HL-60 (cell line): ENCODE data around the gene MAP3K7.

Experiments used
- DNase-seq, 2 experiments: peaks; one replicate each; pipeline ENCODE4 v3.0.0-alpha.2; 2010 to 2020; ENCODE audit warnings: low read depth in 1 of 2, low spot score in 1 of 2
- H3K27ac ChIP-seq: fragments of 250-450 bp; sonication (Bioruptor Pico); replicated peaks from 2 replicates; pipeline ENCODE4 v1.5.1; 2020; ENCODE audit warnings: mild to moderate bottlenecking, moderate library complexity
- H3K27me3 ChIP-seq: fragments of 250-450 bp; sonication (Bioruptor Pico); 2 replicates; pipeline ENCODE4 v1.5.1; 2021; ENCODE audit warnings: mild to moderate bottlenecking, moderate library complexity; ENCODE audit not compliant: insufficient read depth, poor library complexity, severe bottlenecking
- H3K4me3 ChIP-seq: replicated peaks from 2 replicates; pipeline ENCODE4 v1.5.1; 2011; ENCODE audit warnings: mild to moderate bottlenecking, control low read depth, low read length; ENCODE audit not compliant: insufficient read depth
- GABPA ChIP-seq: IDR thresholded peaks from 2 replicates; pipeline ENCODE4 v1.6.1; 2012; ENCODE audit warnings: low read depth
- POLR2AphosphoS5 ChIP-seq: IDR thresholded peaks from 2 replicates; pipeline ENCODE4 v1.6.1; 2012; ENCODE audit warnings: low read depth
- SPI1 ChIP-seq: IDR thresholded peaks from 2 replicates; pipeline ENCODE4 v1.6.1; 2012; ENCODE audit warnings: low read depth, mild to moderate bottlenecking, borderline replicate concordance
- TF ChIP-seq, protein P1 (sequence below): IDR thresholded peaks from 2 replicates; pipeline ENCODE4 v1.6.1; 2012; ENCODE audit warnings: low read depth; ENCODE audit not compliant: insufficient replicate concordance
- TF ChIP-seq, protein P2 (sequence below): IDR thresholded peaks from one replicate; pipeline ENCODE4 v1.5.1; 2011; ENCODE audit warnings: low read length, control low read depth, inconsistent platforms; ENCODE audit not compliant: insufficient read depth

The MAP3K7 gene

DNA sequence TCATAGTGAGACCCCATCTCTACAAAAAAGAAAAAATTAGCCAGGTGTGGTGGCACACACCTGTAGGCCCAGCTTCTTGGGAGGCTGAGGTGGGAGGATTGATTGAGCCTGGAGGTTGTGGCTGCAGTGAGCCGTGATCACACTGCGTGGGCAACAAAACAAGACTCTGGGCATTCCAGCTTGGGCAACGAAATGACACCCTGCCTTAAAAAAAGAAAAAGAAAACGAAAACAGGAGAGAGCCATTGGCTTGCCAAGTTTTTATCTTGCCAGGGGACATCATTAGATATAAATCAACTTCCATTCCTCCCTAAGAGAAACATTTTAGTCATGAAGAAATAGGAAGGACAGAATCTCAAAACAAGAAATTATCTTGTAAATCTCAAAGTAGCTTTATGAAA is 109.5 kb downstream of the MAP3K7 start:
- no peak for DNase-seq
- no peak overlapping the region for H3K27ac ChIP-seq
- TF ChIP-seq POLR2AphosphoS5, result no peak
- TF ChIP-seq, protein P1, sequence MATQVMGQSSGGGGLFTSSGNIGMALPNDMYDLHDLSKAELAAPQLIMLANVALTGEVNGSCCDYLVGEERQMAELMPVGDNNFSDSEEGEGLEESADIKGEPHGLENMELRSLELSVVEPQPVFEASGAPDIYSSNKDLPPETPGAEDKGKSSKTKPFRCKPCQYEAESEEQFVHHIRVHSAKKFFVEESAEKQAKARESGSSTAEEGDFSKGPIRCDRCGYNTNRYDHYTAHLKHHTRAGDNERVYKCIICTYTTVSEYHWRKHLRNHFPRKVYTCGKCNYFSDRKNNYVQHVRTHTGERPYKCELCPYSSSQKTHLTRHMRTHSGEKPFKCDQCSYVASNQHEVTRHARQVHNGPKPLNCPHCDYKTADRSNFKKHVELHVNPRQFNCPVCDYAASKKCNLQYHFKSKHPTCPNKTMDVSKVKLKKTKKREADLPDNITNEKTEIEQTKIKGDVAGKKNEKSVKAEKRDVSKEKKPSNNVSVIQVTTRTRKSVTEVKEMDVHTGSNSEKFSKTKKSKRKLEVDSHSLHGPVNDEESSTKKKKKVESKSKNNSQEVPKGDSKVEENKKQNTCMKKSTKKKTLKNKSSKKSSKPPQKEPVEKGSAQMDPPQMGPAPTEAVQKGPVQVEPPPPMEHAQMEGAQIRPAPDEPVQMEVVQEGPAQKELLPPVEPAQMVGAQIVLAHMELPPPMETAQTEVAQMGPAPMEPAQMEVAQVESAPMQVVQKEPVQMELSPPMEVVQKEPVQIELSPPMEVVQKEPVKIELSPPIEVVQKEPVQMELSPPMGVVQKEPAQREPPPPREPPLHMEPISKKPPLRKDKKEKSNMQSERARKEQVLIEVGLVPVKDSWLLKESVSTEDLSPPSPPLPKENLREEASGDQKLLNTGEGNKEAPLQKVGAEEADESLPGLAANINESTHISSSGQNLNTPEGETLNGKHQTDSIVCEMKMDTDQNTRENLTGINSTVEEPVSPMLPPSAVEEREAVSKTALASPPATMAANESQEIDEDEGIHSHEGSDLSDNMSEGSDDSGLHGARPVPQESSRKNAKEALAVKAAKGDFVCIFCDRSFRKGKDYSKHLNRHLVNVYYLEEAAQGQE, result no peak
- TF ChIP-seq GABPA, result no peak
- TF ChIP-seq, protein P2, sequence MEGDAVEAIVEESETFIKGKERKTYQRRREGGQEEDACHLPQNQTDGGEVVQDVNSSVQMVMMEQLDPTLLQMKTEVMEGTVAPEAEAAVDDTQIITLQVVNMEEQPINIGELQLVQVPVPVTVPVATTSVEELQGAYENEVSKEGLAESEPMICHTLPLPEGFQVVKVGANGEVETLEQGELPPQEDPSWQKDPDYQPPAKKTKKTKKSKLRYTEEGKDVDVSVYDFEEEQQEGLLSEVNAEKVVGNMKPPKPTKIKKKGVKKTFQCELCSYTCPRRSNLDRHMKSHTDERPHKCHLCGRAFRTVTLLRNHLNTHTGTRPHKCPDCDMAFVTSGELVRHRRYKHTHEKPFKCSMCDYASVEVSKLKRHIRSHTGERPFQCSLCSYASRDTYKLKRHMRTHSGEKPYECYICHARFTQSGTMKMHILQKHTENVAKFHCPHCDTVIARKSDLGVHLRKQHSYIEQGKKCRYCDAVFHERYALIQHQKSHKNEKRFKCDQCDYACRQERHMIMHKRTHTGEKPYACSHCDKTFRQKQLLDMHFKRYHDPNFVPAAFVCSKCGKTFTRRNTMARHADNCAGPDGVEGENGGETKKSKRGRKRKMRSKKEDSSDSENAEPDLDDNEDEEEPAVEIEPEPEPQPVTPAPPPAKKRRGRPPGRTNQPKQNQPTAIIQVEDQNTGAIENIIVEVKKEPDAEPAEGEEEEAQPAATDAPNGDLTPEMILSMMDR, result no peak
- TF ChIP-seq SPI1, result no peak
- H3K27me3 ChIP-seq, result peaks cover 2% of the 10 kb centered on the region
- H3K4me3 ChIP-seq, result no peak overlapping the region

DNA sequence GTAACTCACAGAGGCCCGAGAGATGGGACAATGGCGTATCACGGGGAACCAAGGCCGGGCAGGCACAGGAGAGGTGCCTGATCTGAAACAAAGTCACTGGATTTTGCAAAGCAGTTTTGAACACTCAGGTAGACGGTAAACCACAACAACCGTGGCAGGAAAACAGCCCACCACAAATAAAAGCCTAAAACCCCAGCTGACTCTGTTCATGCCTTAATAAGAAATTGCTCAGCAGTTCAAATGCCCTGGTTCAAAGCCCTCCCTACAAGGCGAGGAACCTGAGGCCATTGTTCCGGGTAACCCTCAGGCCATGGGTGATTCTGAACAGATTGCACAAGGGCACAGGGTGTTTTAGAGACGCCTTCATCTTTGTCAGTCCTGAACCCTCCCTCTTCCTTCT is 114.2 kb downstream of the MAP3K7 start:
- TF ChIP-seq GABPA (no peak), POLR2AphosphoS5 (no peak)
- TF ChIP-seq, protein P2, result no peak
- TF ChIP-seq, protein P1, result no peak
- no peak overlapping the region for H3K4me3 ChIP-seq
- no peaks in the 10 kb centered on the region for H3K27me3 ChIP-seq
- no peak overlapping the region for H3K27ac ChIP-seq
- DNase-seq, result no peak

DNA sequence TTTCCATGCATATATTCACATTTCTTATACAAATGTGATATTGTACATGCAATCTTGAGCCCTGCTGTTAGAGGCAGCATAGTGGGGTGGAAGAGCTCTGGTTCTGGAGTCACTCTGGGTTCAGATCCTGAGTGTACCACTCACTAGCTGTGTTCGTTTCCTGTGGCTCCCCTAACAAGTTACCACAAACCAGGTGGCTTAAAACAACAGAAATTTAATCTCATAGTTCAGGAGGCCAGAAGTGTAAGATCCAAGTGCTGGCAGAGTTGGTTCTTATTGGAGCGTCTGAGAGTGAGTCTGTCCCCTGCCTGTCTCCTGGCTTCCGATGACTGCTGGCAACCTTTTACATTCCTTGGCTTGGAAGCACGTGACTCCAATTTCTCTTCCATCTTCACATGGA is 115.6 kb downstream of the MAP3K7 start:
- DNase-seq, result no peak
- Histone ChIP-seq H3K27me3 (no peaks in the 10 kb centered on the region), H3K4me3 (no peak overlapping the region)

More for the DNA sequence above, 115.6 kb downstream of the MAP3K7 start:
- TF ChIP-seq, protein P2, result no peak
- TF ChIP-seq, protein P1, result no peak
- TF ChIP-seq POLR2AphosphoS5 (no peak), SPI1 (no peak), GABPA (no peak)
- H3K27ac ChIP-seq, result no peak overlapping the region
